Femur (tissue), 1 donor: ENCODE results near the gene EPN3.
A peak's percentile ranks its signal among the peaks of the same experiment; 100 is the strongest.

Experiments used
- DNase-seq: peaks from one replicate; pipeline ENCODE4 v3.0.0-alpha.2; 2017

Gene EPN3

DNA sequence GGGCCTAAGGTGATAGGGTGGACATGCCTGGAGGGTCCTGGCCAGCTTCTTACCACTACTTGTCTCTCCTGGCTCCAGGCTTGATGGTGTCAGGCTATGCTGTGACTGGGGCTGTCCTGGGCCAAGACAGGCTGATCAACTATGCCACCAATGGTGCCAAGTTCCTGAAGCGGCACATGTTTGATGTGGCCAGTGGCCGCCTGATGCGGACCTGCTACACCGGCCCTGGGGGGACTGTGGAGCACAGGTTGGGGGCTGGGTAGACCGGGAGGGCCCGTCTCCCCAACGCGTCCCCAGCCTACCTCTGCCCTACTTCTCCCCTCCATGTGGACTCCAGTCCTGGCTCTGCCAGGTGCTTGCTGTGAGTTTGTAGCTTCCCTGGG is 18.9 kb downstream of the EPN3 start:
- no peak for DNase-seq

DNA sequence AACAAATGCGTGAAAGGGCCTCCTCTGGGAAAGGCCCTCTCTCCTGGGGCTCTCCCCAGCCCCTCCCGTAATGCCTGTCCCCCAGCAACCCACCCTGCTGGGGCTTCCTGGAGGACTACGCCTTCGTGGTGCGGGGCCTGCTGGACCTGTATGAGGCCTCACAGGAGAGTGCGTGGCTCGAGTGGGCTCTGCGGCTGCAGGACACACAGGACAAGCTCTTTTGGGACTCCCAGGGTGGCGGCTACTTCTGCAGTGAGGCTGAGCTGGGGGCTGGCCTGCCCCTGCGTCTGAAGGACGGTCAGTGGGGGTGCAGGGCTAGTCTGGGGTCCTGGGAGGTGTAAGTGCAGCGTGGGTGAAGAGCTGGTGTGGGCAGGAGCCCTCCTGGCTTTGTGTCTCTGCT is 19.3 kb downstream of the EPN3 start:
- no peak for DNase-seq

DNA sequence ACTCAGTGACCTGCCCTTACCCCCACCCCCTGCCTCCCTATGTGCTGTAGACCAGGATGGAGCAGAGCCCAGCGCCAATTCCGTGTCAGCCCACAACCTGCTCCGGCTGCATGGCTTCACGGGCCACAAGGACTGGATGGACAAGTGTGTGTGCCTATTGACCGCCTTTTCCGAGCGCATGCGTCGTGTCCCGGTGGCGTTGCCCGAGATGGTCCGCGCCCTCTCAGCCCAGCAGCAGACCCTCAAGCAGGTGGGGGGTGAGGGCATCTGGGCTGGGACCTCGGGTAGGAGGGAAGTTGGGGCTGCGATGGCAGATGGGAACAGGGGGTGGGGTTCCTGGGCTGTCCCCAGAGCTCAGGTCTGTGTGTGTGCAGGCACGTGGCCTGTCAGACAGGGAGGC is 21.7 kb downstream of the EPN3 start:
- no peak for DNase-seq

DNA sequence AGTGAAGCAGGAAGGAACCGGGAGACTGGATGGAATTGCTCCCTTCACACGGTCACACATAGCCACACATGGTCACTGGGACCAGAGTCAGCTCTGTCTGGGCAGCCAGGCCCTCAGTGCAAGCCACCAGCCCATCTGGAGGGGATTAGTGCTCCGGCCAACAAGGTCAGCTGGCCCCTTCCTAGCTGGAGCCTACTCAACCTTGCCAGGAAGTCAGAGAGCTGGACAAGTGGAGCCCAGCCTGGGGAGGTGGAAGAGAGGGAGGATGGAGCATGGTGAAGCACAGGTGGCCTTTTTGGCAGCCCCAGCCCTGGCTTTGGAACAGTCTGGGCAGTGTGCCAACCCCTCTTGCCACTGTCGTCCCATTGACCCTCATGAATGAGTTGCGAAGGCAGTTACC is 24.3 kb downstream of the EPN3 start:
- peak; percentile 72 for DNase-seq

DNA sequence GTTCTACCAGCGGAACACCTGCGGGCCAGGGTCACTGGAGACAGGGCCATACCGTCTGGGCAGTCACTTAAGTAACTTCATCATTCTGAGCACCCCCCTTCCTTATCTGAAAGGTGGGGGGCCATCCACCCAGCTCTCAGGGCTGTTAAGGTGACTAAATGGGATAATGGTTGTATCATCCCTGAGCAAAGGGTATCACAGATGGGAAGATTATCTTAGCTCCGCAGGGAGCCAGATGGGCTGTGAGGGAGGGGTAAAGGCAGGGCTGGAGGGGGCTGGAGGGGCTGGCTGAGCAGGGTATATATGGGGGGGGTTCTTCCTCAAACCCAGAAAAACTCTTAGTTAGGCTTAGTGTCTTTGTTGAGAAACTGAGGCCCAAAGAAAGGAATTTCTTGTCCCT is 25.1 kb downstream of the EPN3 start:
- DNase-seq = no peak

DNA sequence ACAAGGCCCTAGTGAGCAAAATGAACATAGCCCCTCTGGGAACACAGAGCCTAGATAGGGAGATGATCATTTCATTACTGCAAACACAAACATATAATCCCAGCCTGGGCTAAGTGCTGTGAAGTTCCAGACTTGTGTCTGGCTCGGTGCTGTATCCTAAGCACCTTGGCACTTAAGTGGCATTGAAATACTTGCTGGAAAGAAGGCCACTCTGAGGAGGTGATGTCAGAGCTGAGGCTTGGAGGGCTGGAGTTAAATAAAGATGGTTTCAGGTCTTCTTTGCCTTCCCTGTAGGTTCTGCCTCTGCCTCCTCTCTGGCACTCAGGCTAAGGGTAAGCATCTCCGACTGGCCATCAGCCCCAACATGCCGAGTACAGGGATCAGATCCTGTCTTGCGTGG is 25.6 kb downstream of the EPN3 start:
- DNase-seq = no peak

DNA sequence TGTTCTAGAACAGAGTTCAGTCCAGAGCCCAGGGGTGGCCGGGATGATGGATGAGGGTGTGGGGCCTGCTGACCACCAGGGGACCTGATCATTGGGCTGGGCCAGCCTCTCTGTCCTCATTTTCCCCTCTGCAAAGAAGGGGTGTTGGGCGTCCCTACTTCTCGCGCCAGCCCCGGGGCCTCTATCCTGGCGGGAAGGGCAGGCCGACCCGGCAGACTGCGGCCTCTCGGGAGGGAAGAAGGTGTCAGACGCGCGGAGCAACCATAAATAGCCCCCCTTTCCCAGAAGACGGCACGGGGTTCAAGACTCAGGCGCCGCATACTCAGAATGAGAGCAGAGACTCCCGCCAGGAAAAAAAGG is 26.0 kb downstream of the EPN3 start:
- DNase-seq = no peak

DNA sequence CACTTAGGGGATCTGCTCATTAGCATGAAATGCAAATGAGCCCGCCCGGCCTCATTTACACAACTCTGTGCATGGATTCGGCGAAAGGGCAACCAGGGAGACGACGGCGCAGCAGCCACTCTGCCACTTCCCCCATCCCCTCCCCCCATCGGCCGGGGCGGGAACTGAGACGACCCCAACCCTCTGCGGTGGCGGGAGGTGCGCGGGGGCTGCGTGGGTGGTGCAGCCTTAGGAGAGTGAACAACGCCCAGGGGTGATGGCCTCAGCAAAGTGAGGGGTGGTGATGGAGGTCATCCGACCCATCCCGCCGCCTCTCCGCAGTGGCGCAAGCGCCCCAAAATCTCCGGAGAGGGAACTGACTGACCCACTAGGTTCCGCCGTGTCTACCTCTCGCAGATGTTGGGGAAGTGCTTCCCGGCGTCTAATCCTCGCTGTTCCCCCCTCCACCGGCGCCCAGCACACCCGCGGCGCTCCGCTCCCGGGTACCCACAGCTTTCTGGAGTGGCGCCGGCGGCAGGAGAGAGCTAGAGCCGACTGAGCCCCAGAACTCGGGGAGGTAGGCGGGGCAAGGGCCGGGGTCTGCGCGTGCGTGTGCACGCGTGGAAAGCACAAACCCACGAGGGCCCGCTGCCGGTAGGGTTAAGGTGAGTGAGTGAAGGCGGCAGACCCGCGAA is 26.5 kb downstream of the EPN3 start:
- peak; percentile 39 for DNase-seq

DNA sequence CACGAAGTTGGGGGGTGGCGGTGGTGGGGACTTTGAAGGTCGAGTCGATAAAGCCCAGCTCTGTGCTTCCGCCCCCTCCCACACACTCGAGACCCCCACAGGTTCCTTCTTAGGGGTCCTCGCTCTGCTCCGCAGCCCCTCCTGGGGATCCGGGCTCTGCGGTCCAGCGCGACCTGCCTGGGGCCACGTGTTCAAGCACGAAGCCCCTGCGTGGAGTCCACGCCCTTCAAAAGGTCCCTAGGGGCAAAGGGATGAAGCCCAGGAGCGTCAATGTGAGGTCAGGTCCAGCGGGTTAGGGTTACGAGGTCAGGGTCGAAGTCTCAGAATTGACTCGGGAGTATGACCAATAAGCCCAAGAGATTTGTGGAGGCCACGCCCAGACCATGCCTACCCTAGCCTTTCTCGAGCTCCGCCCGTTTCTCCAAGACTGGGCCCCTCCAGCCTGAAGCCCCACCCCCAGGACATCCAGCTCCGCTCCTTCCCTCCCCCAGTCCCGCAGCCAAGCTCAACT is 27.2 kb downstream of the EPN3 start:
- DNase-seq = peak; percentile 81

DNA sequence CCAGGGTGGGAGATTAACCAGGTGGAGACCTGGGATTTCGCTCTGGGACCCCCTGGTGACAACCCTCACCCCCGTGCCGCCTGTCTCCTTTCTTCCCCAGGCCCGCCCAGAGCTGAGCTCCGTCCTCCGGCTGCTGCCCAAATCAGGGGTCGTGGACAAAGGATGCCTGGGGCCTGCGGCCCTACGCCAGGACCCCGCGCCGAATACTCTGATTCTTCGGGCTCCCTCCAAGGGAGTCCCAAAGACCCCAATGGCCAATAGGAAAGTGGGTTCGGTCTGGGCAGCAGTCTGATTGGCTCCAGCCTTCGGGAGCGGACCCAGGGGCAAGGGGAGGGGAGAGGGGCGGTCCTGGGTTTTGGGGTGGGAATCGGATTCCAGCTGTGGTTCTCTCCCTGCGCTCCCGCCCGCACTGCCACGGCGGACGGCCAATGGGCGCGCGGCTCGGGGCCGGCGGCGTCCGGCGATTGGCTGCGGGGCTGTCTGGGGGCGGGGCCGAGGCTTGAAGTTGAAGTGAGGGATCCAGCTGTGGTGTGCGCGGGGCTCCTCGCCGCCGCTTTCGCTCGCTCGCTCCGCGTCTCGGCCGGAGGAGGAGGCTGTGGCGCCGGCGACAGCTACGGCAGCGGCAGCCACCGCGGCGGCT is 27.8 kb downstream of the EPN3 start, which contains the start of gene CACNA1G:
TSS of gene CACNA1G (plus strand) at position 531 of the 640 bp plus-strand sequence. CDS start 745 bp downstream, outside the sequence.
- DNase-seq = peak; percentile 98

DNA sequence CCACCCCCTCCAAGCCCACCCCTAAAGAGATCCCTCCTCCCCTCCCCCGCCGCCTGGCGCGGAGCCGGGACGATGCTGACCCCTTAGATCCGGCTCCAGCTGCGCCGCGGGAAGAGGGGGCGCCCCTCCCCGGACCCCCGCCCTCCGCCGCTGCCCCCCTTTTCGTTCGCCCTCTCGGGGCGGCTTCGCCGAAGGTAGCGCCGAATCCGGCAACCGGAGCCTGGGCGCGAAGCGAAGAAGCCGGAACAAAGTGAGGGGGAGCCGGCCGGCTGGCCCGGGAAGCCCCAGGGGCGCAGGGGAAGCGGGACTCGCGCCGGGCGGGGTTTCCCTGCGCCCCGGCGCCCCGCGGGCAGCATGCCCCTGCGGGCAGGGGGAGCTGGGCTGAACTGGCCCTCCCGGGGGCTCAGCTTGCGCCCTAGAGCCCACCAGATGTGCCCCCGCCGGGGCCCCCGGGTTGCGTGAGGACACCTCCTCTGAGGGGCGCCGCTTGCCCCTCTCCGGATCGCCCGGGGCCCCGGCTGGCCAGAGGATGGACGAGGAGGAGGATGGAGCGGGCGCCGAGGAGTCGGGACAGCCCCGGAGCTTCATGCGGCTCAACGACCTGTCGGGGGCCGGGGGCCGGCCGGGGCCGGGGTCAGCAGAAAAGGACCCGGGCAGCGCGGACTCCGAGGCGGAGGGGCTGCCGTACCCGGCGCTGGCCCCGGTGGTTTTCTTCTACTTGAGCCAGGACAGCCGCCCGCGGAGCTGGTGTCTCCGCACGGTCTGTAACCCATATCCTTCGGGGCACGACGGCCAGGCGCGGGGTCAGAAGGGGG is 28.6 kb downstream of the EPN3 start:
- peak; percentile 49 for DNase-seq

DNA sequence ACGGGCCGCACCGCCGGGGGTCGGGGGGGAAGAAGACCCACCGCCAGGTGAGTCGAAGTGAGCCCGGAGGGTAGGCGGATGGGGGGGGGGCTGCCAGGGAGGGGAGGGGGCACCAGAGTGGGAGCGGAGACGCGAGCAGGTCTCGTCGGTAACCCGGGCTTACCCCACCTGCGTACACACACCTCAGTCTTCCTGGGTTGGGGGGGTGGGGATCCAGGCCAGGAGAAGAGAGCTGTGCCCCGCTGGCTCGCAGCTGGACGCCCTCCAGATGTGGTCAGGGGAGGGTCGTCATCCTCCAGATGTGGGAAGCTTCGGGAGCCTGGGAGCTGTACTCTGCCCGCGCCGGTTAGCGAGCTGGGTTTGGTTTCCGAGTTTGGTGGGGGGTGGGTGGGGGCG is 29.2 kb downstream of the EPN3 start:
- peak; percentile 60 for DNase-seq

DNA sequence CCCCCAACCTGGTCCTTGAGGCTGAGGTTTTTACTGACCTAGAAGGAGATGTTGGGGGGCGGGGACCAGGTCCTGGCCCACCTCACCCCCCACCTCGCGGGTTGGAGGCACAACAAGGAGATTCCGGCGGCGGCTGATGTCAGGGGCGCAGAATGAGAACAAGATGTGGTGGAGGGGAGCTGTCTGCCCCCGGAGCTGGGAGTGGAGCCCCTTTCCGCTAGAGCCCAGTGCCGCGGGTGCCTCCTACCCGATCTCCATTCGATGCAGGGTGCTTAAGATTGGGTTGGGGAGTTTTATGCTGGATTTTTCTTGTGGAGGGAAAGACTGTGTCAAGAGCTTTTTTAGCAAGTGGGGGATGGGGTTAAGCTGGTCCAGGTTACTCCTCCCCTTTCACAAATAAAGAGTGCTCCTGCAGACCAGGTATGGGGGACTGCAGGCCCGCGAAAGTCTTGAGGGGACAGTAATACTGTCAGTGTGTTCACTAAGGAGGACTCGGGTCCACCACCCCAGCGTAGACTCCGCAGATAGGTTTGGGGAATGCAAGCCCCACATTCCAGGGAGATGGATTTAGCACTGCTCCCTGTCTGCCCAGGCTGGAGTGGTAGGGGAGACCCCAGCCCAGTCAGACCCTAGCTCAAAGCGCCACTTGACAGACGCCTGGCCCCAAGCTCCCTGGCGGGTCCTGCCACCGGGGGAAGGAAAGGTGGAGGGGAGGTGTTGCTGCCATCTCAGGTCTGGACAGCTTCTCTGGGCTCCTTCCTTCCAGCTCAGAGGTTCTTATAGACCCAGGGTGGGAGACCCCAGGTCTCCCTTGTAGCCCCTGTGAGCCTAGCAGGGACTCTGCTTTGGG is 29.9 kb downstream of the EPN3 start:
- DNase-seq = peak; percentile 57

DNA sequence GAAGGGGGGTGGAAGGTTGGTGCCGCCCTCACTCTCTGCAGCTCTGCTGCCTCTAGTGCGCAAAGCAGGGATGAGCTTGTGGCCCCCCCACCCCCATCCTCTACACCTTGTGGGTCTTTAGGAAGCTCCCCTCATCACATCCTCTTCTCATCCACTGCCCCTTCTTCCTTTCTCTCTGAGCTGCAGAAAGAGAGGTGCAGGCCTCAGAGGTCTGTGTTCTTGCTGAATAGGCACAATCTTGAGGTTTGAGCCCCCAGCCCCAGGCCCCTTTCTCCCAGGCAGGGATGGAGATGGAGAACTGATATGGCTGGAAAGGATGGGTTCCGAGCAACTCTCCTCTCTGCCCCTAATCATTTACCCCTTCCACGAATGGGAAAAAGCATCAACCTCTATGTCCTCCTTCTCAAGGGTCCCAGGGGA is 30.6 kb downstream of the EPN3 start:
- no peak for DNase-seq

DNA sequence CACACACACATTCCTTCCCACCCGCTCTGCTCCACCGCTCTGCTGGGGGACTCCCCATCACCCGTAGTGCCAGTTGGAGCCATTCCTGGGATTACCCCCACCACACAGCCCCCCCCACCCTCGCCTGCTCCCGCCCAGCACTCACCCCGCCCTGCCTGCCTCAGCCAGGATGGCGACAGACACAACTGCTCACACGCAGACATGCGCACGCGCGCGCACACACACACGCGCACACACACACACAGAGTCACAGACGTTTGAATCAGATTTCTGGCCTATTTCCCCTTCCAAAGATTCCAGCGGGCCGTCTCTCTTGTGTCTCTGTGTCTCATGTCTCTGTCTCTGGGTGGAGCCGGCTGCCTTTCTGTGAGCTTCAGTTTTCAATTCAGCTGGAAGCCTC is 32.4 kb downstream of the EPN3 start:
- peak; percentile 94 for DNase-seq

DNA sequence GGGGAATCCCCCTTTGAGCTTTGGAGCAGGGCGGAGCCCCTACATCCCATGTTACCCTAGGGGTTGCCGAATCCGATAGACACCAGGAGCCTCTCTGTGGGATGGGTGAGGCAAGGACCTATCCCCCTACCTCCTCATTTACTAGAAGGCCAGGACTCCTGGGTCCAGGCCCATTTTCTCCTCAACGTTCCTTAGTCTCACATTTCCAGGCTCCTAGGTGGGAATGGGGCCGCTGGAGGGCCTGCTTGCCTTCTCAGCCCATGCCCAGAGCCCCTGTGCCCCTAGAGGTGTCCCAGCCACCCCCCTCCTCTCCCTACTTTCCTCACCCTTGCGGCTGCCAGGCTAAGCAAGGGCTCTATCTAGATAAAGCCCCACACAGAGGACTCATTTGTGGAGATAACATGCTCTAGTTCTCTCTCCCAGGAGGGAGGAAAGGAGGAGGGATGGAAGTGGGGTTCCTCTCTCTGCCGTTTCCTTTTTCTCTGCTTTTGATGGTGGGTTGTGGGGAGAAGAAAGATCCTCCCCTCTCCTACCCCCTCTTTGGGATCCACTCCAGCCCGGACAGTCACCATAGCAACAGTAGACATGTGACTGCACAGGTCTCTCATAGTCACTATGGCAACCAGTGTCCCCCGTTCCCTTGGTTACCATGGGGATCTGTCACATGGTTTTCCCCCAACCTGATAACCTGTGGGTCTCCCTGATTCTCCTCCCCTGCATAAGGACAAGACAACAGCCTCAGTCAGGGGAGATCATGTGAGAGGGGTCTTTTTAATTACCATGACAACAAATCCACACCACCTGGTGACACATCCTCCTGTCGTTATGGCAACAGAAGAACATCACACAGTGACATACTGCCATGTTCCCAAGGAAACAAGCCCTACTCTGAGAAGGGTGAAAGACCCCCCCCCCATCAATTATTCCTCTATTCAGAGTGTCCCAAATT is 33.1 kb downstream of the EPN3 start:
- peak; percentile 75 for DNase-seq

DNA sequence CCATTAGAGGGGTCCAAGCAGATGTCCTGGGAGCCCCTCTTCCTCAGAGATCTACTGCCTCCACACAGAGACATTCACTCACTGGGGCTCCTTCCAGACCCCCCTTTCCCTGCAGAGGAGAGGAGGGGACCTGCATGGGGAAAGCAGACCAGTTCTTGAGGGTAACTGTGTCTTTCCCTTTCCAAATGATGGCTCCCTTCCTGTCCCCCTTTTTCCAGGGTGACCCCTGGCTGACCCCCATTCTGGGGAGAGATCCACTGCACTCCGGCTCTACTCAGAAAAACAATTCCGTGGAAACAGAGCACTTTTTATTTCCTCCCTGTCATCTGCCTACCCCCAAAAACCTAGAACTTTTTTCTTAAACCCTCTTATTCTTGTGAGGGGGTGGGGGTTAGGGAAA is 34.4 kb downstream of the EPN3 start:
- no peak for DNase-seq

DNA sequence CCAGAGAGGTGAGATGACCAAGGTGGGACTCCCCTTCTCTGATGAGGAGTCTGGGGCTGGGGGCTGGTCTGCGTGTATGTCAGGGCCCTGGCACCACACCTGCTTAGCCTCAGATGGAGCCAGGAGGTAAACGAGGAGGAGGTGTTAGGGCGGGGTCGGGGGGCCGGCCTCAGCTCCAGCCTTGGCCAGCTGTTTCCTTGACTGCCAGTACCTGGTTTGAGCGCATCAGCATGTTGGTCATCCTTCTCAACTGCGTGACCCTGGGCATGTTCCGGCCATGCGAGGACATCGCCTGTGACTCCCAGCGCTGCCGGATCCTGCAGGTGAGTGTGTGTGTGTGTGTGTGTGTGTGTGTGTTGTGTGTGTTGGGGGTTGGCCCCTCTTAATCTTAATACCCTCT is 36.1 kb downstream of the EPN3 start:
- no peak for DNase-seq

DNA sequence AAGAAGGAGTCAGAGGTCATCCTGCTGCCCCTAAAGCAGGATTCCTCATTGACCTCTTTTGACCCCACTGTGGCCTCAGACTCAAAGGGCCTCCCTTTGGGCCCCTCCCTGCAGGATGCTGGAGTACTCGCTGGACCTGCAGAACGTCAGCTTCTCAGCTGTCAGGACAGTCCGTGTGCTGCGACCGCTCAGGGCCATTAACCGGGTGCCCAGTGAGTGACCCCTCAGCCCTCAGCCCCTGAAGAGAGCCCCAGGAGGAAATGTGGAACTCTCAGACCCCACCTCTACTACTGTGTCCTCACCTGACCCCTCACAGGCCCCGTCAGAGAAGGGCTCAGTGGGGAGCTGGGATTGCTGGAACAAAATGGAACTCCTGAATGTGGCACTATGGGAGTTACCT is 37.1 kb downstream of the EPN3 start:
- no peak for DNase-seq

DNA sequence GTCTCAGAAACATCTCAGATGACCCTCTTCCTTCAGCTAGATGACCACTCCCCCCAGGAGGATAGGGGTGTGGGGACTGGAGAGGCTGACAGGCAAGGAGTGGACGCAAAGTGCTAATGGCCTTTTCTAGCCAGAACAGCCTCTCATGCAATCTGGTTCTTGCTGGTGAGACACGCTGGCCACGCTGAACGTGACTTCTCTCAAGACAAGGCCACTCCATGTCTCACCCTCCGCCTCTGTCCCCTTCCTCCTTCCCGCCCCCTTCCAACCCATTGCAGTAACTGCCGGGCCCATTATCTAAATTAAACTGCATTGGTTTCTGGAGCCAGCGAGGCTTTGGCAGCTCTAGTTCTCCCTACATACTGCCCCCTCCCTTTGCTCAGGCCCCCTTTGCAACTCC is 37.5 kb downstream of the EPN3 start:
- no peak for DNase-seq

DNA sequence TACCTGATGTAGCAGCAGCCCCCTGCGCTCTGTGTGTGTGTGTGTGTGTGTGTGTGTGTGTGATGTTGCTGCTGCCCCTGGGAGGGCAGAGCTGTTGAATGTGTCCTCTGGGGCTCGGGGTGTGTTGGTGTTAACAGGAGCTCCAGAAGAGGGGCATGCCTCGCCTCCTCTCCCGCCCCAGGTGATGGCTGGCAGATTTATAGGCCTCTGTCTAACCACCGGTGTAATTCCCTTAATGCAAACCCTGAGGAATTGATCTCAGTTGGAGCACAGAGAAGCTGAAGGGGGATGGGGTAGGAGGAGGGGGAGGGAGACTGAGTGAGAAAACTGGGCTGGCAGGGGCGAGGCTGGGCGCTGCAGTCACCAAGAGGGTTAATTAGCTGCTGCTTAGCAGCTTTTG is 38.0 kb downstream of the EPN3 start:
- no peak for DNase-seq

DNA sequence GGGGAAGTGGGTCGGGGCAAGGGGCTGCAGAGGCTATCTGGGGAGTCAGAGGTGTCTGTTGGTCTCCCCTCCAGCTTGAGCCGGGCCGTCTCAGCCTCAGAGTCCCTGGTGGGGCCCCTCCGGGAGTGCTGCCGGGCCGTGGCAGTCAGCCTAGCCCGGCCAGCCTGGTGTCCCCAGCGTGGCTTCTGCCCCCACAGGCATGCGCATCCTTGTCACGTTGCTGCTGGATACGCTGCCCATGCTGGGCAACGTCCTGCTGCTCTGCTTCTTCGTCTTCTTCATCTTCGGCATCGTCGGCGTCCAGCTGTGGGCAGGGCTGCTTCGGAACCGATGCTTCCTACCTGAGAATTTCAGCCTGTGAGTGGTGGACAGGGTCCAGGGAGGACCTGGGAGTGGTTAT is 39.1 kb downstream of the EPN3 start:
- DNase-seq = no peak
